Heart right ventricle (tissue), 16 donors: ENCODE measurements around the gene ZNF516. TPM values are rescaled to one million over a fixed set of nuclear protein-coding genes. Genes with fewer than 3 reads are reported as not detected.

Experiments
- ATAC-seq, 8 donors: fragments of 200-7000 bp; cut with Tn5 transposase; one replicate each; pipeline ENCODE4 v1.9.1; 2020; ENCODE audit warnings: mild to moderate bottlenecking in 8 of 8, moderate library complexity in 8 of 8, moderate number of reproducible peaks in 1 of 8
- DNase-seq, 2 donors: peaks; one replicate each; pipeline ENCODE4 v3.0.0-alpha.2; 2020
- H3K27ac ChIP-seq, 10 donors: fragments of 200-600 bp; sonication (generic) in 2 of 10; one replicate each; pipeline versions ENCODE4 v1.5.0 to v1.8.0; 2020 to 2022; ENCODE audit warnings: mild to moderate bottlenecking in 3 of 10
- H3K27me3 ChIP-seq, 7 donors: fragments of 200-600 bp; one replicate each; pipeline ENCODE4 v1.8.0; 2021 to 2022; ENCODE audit warnings: mild to moderate bottlenecking in 2 of 7
- H3K36me3 ChIP-seq, 9 donors: fragments of 200-600 bp; sonication (generic) in 1 of 9; one replicate each; pipeline versions ENCODE4 v1.5.0 to v1.8.0; 2020 to 2022; ENCODE audit warnings: mild to moderate bottlenecking in 2 of 9
- H3K4me1 ChIP-seq, 9 donors: fragments of 200-600 bp; sonication (generic) in 1 of 9; one replicate each; pipeline versions ENCODE4 v1.5.0 to v1.8.0; 2020 to 2022; ENCODE audit warnings: mild to moderate bottlenecking in 4 of 9
- H3K4me3 ChIP-seq, 10 donors: fragments of 200-600 bp; sonication (generic) in 2 of 10; one replicate each; pipeline versions ENCODE4 v1.5.0 to v1.8.0; 2020 to 2022; ENCODE audit warnings: mild to moderate bottlenecking in 7 of 10, moderate library complexity in 2 of 10
- H3K9me3 ChIP-seq, 11 donors: fragments of 200-600 bp in 10 of 11; sonication (generic) in 2 of 11; one replicate each; pipeline versions ENCODE4 v1.5.0 to v1.8.0; 2013 to 2022; ENCODE audit warnings: mild to moderate bottlenecking in 2 of 11, control low read depth in 1 of 11, moderate library complexity in 1 of 11
- WGBS, 2 donors: extraction: QIAGEN DNeasy Blood & Tissue Kit; methylation state at CpG; one replicate each; pipeline ENCODE4 v1.1.7; 2013; ENCODE audit warnings: inconsistent platforms in 1 of 2; 5-methylcytosine and 5-hydroxymethylcytosine counted together
- intact Hi-C, 10 donors: fragments of 100-400 bp; cut with DNase I; formaldehyde crosslinking; loops; one replicate each; pipeline versions ENCODE4 v1.11.1 to v1.14.2; 2022
- polyA plus RNA-seq, 2 donors: library from polyadenylated mRNA; stranded (reverse); fragments of 200-250 nt; gene quantifications; one replicate each; pipeline ENCODE4 v1.2.3, GENCODE V29; 2013
- total RNA-seq, 10 donors: library from RNA; stranded (reverse); fragmentation: NEBNext Ultra II Directional in 3 of 10; extraction: Animal tissue kit (Norgen Biotek cat#: 25700) in 3 of 10; gene quantifications; one replicate each; pipeline versions ENCODE4 v1.2.1 to v1.2.4, GENCODE V29; 2021 to 2023
- TF ChIP-seq, protein P1 (sequence below), 9 donors: fragments of 200-600 bp; sonication (generic) in 2 of 9; IDR thresholded peaks; one replicate each; pipeline versions ENCODE4 v1.5.0 to v1.8.0; 2021 to 2022; ENCODE audit warnings: antibody characterized with exemption in 9 of 9, mild to moderate bottlenecking in 5 of 9, moderate library complexity in 1 of 9
- donor health status: Arrhythmogenic right ventricular cardiomyopathy.
- donor health status: ischemic (EF 13 %, LVEDD 7.1; RV severe dilation, severe dysfunction).
- donor health status: healthy with polysubstance abuse.
- donor health status: DM: no; HTN: yes; CAD: no.
- donor health status: DM: no; HTN: no; CAD: no.
- donor health status: ischemic (EF 25% LVEDD 6.9; RV normal size, moderate dysfunction).
- donor health status: ischemic (EF 25% LVEDD 5.7; RV mildly dilated, moderate dysfunction).
- donor health status: healthy.
- donor health status: DM: yes; HTN: yes; CAD: no.
- donor health status: Ischemic cardiomyopathy.
- donor health status: ischemic (EF 35%, LVEDD 5.7; RV mildly dilated, moderate dysfunction).
- donor health status: nonischemic (EF 11% LVEDD 7.7; RV severe dilation, severe dysfunction).
- donor health status: DM: yes; HTN: yes; CAD: no.
- donor health status: PGD.
- donor health status: ischemic (EF 29% LVEDD 5.4; RV normal size, mild dysfunction).
- donor health status: nonischemic (EF 23%, LVEDD 6.1; RV moderate dilation, normal function).

Gene ZNF516
- total and polyA plus RNA-seq, 12 donors, result 2.6 to 24.8 (median 17.3) TPM

GRCh38 chr18:76368976-76369375, 126.1 kb downstream of the ZNF516 start:
- Histone ChIP-seq H3K36me3 (peaks cover 0 to 55% (median 14%) of the 10 kb centered on the region in 9 donors), H3K9me3 (no peaks in the 10 kb centered on the region), H3K4me3 (no peak overlapping the region), H3K27ac (no peak overlapping the region), H3K4me1 (peaks cover 0 to 1% (median 0%) of the 10 kb centered on the region in 9 donors), H3K27me3 (no peaks in the 10 kb centered on the region)
- TF ChIP-seq, protein P1, sequence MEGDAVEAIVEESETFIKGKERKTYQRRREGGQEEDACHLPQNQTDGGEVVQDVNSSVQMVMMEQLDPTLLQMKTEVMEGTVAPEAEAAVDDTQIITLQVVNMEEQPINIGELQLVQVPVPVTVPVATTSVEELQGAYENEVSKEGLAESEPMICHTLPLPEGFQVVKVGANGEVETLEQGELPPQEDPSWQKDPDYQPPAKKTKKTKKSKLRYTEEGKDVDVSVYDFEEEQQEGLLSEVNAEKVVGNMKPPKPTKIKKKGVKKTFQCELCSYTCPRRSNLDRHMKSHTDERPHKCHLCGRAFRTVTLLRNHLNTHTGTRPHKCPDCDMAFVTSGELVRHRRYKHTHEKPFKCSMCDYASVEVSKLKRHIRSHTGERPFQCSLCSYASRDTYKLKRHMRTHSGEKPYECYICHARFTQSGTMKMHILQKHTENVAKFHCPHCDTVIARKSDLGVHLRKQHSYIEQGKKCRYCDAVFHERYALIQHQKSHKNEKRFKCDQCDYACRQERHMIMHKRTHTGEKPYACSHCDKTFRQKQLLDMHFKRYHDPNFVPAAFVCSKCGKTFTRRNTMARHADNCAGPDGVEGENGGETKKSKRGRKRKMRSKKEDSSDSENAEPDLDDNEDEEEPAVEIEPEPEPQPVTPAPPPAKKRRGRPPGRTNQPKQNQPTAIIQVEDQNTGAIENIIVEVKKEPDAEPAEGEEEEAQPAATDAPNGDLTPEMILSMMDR (IDR thresholded peaks at IDR 0.05), result no peak
- no peak for DNase-seq
- intact Hi-C loops, result loop anchor here in 1 of 10 donors (10.0 kb wide), 1 partner anchor 1974 kb away; no protein-coding TSS in a partner anchor
- WGBS, 2 donors, result 94 to 97% methylated on average over 5 of the region's 5 CpGs
- ATAC-seq, result no peak

DNA sequence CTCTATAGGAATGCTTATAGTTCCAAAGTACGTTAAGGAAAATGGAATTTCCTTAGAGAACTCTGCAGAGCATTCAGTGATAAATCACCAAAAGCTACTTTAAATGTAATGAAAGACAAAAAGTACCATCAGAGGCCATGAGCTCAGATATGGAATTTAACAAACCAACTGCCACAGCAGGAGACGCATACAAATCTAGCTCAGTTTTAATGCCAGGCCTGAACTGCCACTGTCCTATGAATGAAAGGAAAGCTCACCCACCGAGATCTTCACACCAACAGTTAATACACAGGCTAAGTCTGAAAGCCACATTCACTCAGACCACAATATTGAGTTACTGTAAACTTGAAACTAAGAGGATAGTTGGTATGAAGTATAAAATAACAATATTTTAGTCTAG, 126.8 kb downstream of the ZNF516 start:
- H3K27me3 ChIP-seq, result no peaks in the 10 kb centered on the region
- intact Hi-C loops, result loop anchor here in 1 of 10 donors (10.0 kb wide), 1 partner anchor 1973 kb away; no protein-coding TSS in a partner anchor
- DNase-seq, result no peak
- WGBS, 2 donors, result 84 to 89% methylated on average over 3 of the region's 3 CpGs
- no peaks in the 10 kb centered on the region for H3K9me3 ChIP-seq
- H3K4me3 ChIP-seq, result no peak overlapping the region
- TF ChIP-seq, protein P1 (IDR thresholded peaks at IDR 0.05), result no peak
- no peaks in the 10 kb centered on the region for H3K4me1 ChIP-seq
- ATAC-seq, result no peak
- H3K36me3 ChIP-seq, result peaks cover 0 to 62% (median 14%) of the 10 kb centered on the region in 9 donors
- no peak overlapping the region for H3K27ac ChIP-seq

DNA sequence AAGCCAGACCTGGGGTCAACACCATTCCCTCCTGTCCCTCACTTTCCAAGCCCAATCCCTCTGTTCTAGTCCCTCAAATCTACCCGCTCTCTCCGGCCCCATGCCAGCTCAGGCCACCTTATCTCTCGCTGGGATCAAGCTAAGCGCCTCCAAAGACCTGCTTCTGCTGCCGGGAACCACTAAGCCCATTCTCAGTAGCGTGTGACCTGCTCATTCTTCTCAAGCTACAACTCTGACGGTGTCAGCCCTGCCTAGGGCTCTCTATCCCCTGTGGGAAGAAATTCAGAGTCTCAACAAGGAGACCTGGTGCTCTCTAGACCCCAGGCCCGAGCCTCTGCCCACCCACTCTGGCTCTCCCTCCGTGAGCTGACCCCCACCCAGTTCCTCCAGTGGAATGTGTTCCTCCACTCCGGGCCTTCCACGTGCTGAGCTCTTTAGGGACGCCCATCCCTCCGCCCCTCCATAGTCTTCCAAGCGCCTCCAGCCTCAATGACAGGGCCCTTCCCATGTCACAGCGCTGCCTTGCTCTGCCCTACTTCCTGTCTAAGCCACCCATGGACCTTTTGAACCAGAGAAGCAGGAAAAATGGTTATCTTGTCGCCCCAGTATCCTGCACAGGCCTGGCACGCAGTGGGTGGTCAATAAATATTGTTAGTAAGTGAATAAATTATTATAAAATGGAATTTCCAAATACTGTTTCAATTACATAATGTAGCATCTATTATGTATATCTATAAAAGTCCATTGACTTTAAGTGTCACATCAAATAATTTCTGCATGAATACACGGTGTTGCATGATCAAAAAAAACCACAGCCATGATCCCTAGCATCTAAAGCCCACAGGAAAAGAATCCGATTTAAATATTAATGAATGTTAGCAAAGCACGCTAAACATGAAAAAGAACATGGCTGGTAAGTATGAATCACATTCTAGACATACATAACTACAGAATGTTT, 127.6 kb downstream of the ZNF516 start:
- TF ChIP-seq, protein P1 (IDR thresholded peaks at IDR 0.05), result no peak
- Histone ChIP-seq H3K9me3 (no peaks in the 10 kb centered on the region), H3K4me1 (no peaks in the 10 kb centered on the region), H3K36me3 (peaks cover 0 to 70% (median 14%) of the 10 kb centered on the region in 9 donors), H3K27ac (no peak overlapping the region), H3K27me3 (no peaks in the 10 kb centered on the region), H3K4me3 (no peak overlapping the region)
- DNase-seq (no peak), ATAC-seq (peak in 2 of 8 donors; percentile 14 to 30)
- intact Hi-C loops, result loop anchor here in 1 of 10 donors (10.0 kb wide), 1 partner anchor 1973 kb away; no protein-coding TSS in a partner anchor
- 96% methylated on average over 20 of the region's 20 CpGs for WGBS, 2 donors

- TF ChIP-seq, protein P1 (IDR thresholded peaks at IDR 0.05), result no peak
- WGBS, 2 donors, result 96 to 97% methylated on average over 10 of the region's 10 CpGs
- Histone ChIP-seq H3K4me3 (no peak overlapping the region), H3K4me1 (no peaks in the 10 kb centered on the region), H3K27ac (no peak overlapping the region), H3K36me3 (peaks cover 0 to 72% (median 16%) of the 10 kb centered on the region in 9 donors), H3K27me3 (no peaks in the 10 kb centered on the region), H3K9me3 (no peaks in the 10 kb centered on the region)
- DNase-seq (no peak), ATAC-seq (no peak)
- intact Hi-C loops, result loop anchor here in 1 of 10 donors (10.0 kb wide), 1 partner anchor 1971 kb away; no protein-coding TSS in a partner anchor
Observed at GRCh38 chr18:76365561-76365960, 129.5 kb downstream of the ZNF516 start.
